ENCODE results near the gene ABCA7. TPM values are rescaled to one million over a fixed set of nuclear protein-coding genes. Genes with fewer than 3 reads are reported as not detected.

The ABCA7 gene
- polyA plus RNA-seq, 10 donors = 4.8 to 29.3 (median 12.0) TPM

- no peak for DNase-seq
Observed at GRCh38 chr19:1086613-1087012, 46.7 kb downstream of the ABCA7 start.

- peak in 1 of 3 donors; percentile 82 for DNase-seq
Observed at GRCh38 chr19:1087813-1088415, 48.0 kb downstream of the ABCA7 start.

- DNase-seq = no peak
Observed at GRCh38 chr19:1088416-1089010, 48.6 kb downstream of the ABCA7 start.

- no peak for DNase-seq
Observed at GRCh38 chr19:1089126-1089771, 49.3 kb downstream of the ABCA7 start.

GRCh38 chr19:1089891-1090290 lies 50.0 kb downstream of the ABCA7 start:
- no peak for DNase-seq

- DNase-seq = no peak
Observed at GRCh38 chr19:1090731-1091543, 51.0 kb downstream of the ABCA7 start.

- DNase-seq = no peak
Observed at GRCh38 chr19:1091544-1092175, 51.8 kb downstream of the ABCA7 start.

GRCh38 chr19:1093330-1093729 lies 53.4 kb downstream of the ABCA7 start:
- DNase-seq = no peak

GRCh38 chr19:1093811-1094553 lies 54.1 kb downstream of the ABCA7 start:
- no peak for DNase-seq

GRCh38 chr19:1094655-1094977 lies 54.7 kb downstream of the ABCA7 start:
- no peak for DNase-seq

GRCh38 chr19:1094978-1095701 lies 55.2 kb downstream of the ABCA7 start, which contains the start of gene POLR2E:
Gene POLR2E (minus strand): TSS chr19:1095375. CDS start chr19:1095315, 60 bp downstream.
- peak; percentile 99 for DNase-seq

GRCh38 chr19:1097810-1098176 lies 57.9 kb downstream of the ABCA7 start:
- no peak for DNase-seq

GRCh38 chr19:1098177-1099051 lies 58.5 kb downstream of the ABCA7 start:
- no peak for DNase-seq

- no peak for DNase-seq
Observed at GRCh38 chr19:1101337-1101698, 61.4 kb downstream of the ABCA7 start.

GRCh38 chr19:1102407-1103131 lies 62.7 kb downstream of the ABCA7 start:
- DNase-seq = peak in 1 of 3 donors; percentile 94

- no peak for DNase-seq
Observed at GRCh38 chr19:1103132-1103707, 63.3 kb downstream of the ABCA7 start.

GRCh38 chr19:1103708-1104310 lies 63.9 kb downstream of the ABCA7 start, which contains the start of gene GPX4:
Gene GPX4 (plus strand): TSS chr19:1103994. CDS start chr19:1104044, 50 bp downstream.
- peak; percentile 100 for DNase-seq

Data from muscle of back (tissue), 11 donors.